ENCODE results near the gene GAPVD1.
A peak's percentile ranks its signal among the peaks of the same experiment; 100 is the strongest.

The GAPVD1 gene

GRCh38 chr9:125372441-125373226 is 111.0 kb downstream of the GAPVD1 start:
- no peaks in the 10 kb centered on the region for H3K27me3 ChIP-seq (ENCODE audit: control insufficient read depth in 1 of 2, insufficient read depth in 2 of 2, low read length in 2 of 2)
- H3K9me3 ChIP-seq (ENCODE audit: control insufficient read depth in 2 of 2, low read length in 2 of 2): no peaks in the 10 kb centered on the region
- H3K9ac ChIP-seq (ENCODE audit: low read length in 2 of 2): no peak overlapping the region
- H3K4me3 ChIP-seq (ENCODE audit: low read length in 2 of 2): no peak overlapping the region
- no peaks in the 10 kb centered on the region for H3K36me3 ChIP-seq (ENCODE audit: control insufficient read depth in 2 of 2, insufficient read depth in 2 of 2, low read length in 2 of 2)
- H3K4me1 ChIP-seq (ENCODE audit: control insufficient read depth, insufficient read depth, low read length): peaks cover 9% of the 10 kb centered on the region
- no peak overlapping the region for H3K27ac ChIP-seq (ENCODE audit: low read length)

GRCh38 chr9:125374443-125375309 is 113.0 kb downstream of the GAPVD1 start:
- Histone ChIP-seq H3K27ac (ENCODE audit: low read length) (no peak overlapping the region), H3K4me3 (ENCODE audit: low read length in 2 of 2) (peak overlapping the region; percentile 56 to 65), H3K9me3 (ENCODE audit: control insufficient read depth in 2 of 2, low read length in 2 of 2) (no peaks in the 10 kb centered on the region), H3K9ac (ENCODE audit: low read length in 2 of 2) (peak overlapping the region in 1 of 2 donors; percentile 27), H3K27me3 (ENCODE audit: control insufficient read depth in 1 of 2, insufficient read depth in 2 of 2, low read length in 2 of 2) (no peaks in the 10 kb centered on the region), H3K36me3 (ENCODE audit: control insufficient read depth in 2 of 2, insufficient read depth in 2 of 2, low read length in 2 of 2) (no peaks in the 10 kb centered on the region), H3K4me1 (ENCODE audit: control insufficient read depth, insufficient read depth, low read length) (peaks cover 9% of the 10 kb centered on the region)

GRCh38 chr9:125375820-125376219 is 114.2 kb downstream of the GAPVD1 start:
- H3K27me3 ChIP-seq (ENCODE audit: control insufficient read depth in 1 of 2, insufficient read depth in 2 of 2, low read length in 2 of 2): no peaks in the 10 kb centered on the region
- H3K4me3 ChIP-seq (ENCODE audit: low read length in 2 of 2): no peak overlapping the region
- H3K9ac ChIP-seq (ENCODE audit: low read length in 2 of 2): no peak overlapping the region
- peaks cover 9% of the 10 kb centered on the region for H3K4me1 ChIP-seq (ENCODE audit: control insufficient read depth, insufficient read depth, low read length)
- no peaks in the 10 kb centered on the region for H3K9me3 ChIP-seq (ENCODE audit: control insufficient read depth in 2 of 2, low read length in 2 of 2)
- no peak overlapping the region for H3K27ac ChIP-seq (ENCODE audit: low read length)
- no peaks in the 10 kb centered on the region for H3K36me3 ChIP-seq (ENCODE audit: control insufficient read depth in 2 of 2, insufficient read depth in 2 of 2, low read length in 2 of 2)

- peaks cover 9% of the 10 kb centered on the region for H3K4me1 ChIP-seq (ENCODE audit: control insufficient read depth, insufficient read depth, low read length)
- no peaks in the 10 kb centered on the region for H3K36me3 ChIP-seq (ENCODE audit: control insufficient read depth in 2 of 2, insufficient read depth in 2 of 2, low read length in 2 of 2)
- no peaks in the 10 kb centered on the region for H3K9me3 ChIP-seq (ENCODE audit: control insufficient read depth in 2 of 2, low read length in 2 of 2)
- no peak overlapping the region for H3K27ac ChIP-seq (ENCODE audit: low read length)
- H3K27me3 ChIP-seq (ENCODE audit: control insufficient read depth in 1 of 2, insufficient read depth in 2 of 2, low read length in 2 of 2): no peaks in the 10 kb centered on the region
- no peak overlapping the region for H3K9ac ChIP-seq (ENCODE audit: low read length in 2 of 2)
- no peak overlapping the region for H3K4me3 ChIP-seq (ENCODE audit: low read length in 2 of 2)
These were observed 114.9 kb downstream of the GAPVD1 start for GRCh38 chr9:125376261-125377226.

- no peak overlapping the region for H3K9ac ChIP-seq (ENCODE audit: low read length in 2 of 2)
- H3K4me1 ChIP-seq (ENCODE audit: control insufficient read depth, insufficient read depth, low read length): peaks cover 9% of the 10 kb centered on the region
- no peak overlapping the region for H3K4me3 ChIP-seq (ENCODE audit: low read length in 2 of 2)
- H3K36me3 ChIP-seq (ENCODE audit: control insufficient read depth in 2 of 2, insufficient read depth in 2 of 2, low read length in 2 of 2): no peaks in the 10 kb centered on the region
- H3K9me3 ChIP-seq (ENCODE audit: control insufficient read depth in 2 of 2, low read length in 2 of 2): no peaks in the 10 kb centered on the region
- H3K27me3 ChIP-seq (ENCODE audit: control insufficient read depth in 1 of 2, insufficient read depth in 2 of 2, low read length in 2 of 2): no peaks in the 10 kb centered on the region
- H3K27ac ChIP-seq (ENCODE audit: low read length): no peak overlapping the region
These were observed 116.1 kb downstream of the GAPVD1 start for GRCh38 chr9:125377584-125378250.

GRCh38 chr9:125378778-125379177 is 117.2 kb downstream of the GAPVD1 start:
- H3K9ac ChIP-seq (ENCODE audit: low read length in 2 of 2): no peak overlapping the region
- H3K27ac ChIP-seq (ENCODE audit: low read length): no peak overlapping the region
- peaks cover 9% of the 10 kb centered on the region for H3K4me1 ChIP-seq (ENCODE audit: control insufficient read depth, insufficient read depth, low read length)
- H3K36me3 ChIP-seq (ENCODE audit: control insufficient read depth in 2 of 2, insufficient read depth in 2 of 2, low read length in 2 of 2): no peaks in the 10 kb centered on the region
- H3K4me3 ChIP-seq (ENCODE audit: low read length in 2 of 2): no peak overlapping the region
- no peaks in the 10 kb centered on the region for H3K9me3 ChIP-seq (ENCODE audit: control insufficient read depth in 2 of 2, low read length in 2 of 2)
- no peaks in the 10 kb centered on the region for H3K27me3 ChIP-seq (ENCODE audit: control insufficient read depth in 1 of 2, insufficient read depth in 2 of 2, low read length in 2 of 2)

GRCh38 chr9:125379208-125379607 is 117.6 kb downstream of the GAPVD1 start:
- no peaks in the 10 kb centered on the region for H3K36me3 ChIP-seq (ENCODE audit: control insufficient read depth in 2 of 2, insufficient read depth in 2 of 2, low read length in 2 of 2)
- no peaks in the 10 kb centered on the region for H3K9me3 ChIP-seq (ENCODE audit: control insufficient read depth in 2 of 2, low read length in 2 of 2)
- no peak overlapping the region for H3K4me3 ChIP-seq (ENCODE audit: low read length in 2 of 2)
- no peaks in the 10 kb centered on the region for H3K27me3 ChIP-seq (ENCODE audit: control insufficient read depth in 1 of 2, insufficient read depth in 2 of 2, low read length in 2 of 2)
- H3K27ac ChIP-seq (ENCODE audit: low read length): no peak overlapping the region
- H3K4me1 ChIP-seq (ENCODE audit: control insufficient read depth, insufficient read depth, low read length): peaks cover 9% of the 10 kb centered on the region
- H3K9ac ChIP-seq (ENCODE audit: low read length in 2 of 2): no peak overlapping the region

GRCh38 chr9:125380406-125380805 is 118.8 kb downstream of the GAPVD1 start:
- no peak overlapping the region for H3K9ac ChIP-seq (ENCODE audit: low read length in 2 of 2)
- no peaks in the 10 kb centered on the region for H3K9me3 ChIP-seq (ENCODE audit: control insufficient read depth in 2 of 2, low read length in 2 of 2)
- H3K27me3 ChIP-seq (ENCODE audit: control insufficient read depth in 1 of 2, insufficient read depth in 2 of 2, low read length in 2 of 2): no peaks in the 10 kb centered on the region
- no peaks in the 10 kb centered on the region for H3K4me1 ChIP-seq (ENCODE audit: control insufficient read depth, insufficient read depth, low read length)
- H3K27ac ChIP-seq (ENCODE audit: low read length): no peak overlapping the region
- no peak overlapping the region for H3K4me3 ChIP-seq (ENCODE audit: low read length in 2 of 2)
- H3K36me3 ChIP-seq (ENCODE audit: control insufficient read depth in 2 of 2, insufficient read depth in 2 of 2, low read length in 2 of 2): no peaks in the 10 kb centered on the region

GRCh38 chr9:125387861-125388524 is 126.4 kb downstream of the GAPVD1 start:
- H3K4me3 ChIP-seq (ENCODE audit: low read length in 2 of 2): no peak overlapping the region
- no peak overlapping the region for H3K27ac ChIP-seq (ENCODE audit: low read length)

More at GRCh38 chr9:125387861-125388524, 126.4 kb downstream of the GAPVD1 start:
- H3K9me3 ChIP-seq (ENCODE audit: control insufficient read depth in 2 of 2, low read length in 2 of 2): no peaks in the 10 kb centered on the region
- no peaks in the 10 kb centered on the region for H3K27me3 ChIP-seq (ENCODE audit: control insufficient read depth in 1 of 2, insufficient read depth in 2 of 2, low read length in 2 of 2)
- H3K36me3 ChIP-seq (ENCODE audit: control insufficient read depth in 2 of 2, insufficient read depth in 2 of 2, low read length in 2 of 2): no peaks in the 10 kb centered on the region
- H3K9ac ChIP-seq (ENCODE audit: low read length in 2 of 2): no peak overlapping the region
- H3K4me1 ChIP-seq (ENCODE audit: control insufficient read depth, insufficient read depth, low read length): no peaks in the 10 kb centered on the region

Data from stomach smooth muscle (tissue), 2 donors.